GM21717 (cell line): ENCODE data around the gene PLPP7.
"Not testable (repeated sequence)": the region's sequence is repeated elsewhere in the genome, so short reads cannot be mapped to it uniquely, and the experiment has no call there.

Source experiments
- ATAC-seq: cut with Tn5 transposase; IDR thresholded peaks from one replicate; pipeline ENCODE4 v1.9.1; 2021; ENCODE audit warnings: mild to moderate bottlenecking, moderate library complexity; ENCODE audit not compliant: unreplicated experiment

PLPP7 gene

DNA sequence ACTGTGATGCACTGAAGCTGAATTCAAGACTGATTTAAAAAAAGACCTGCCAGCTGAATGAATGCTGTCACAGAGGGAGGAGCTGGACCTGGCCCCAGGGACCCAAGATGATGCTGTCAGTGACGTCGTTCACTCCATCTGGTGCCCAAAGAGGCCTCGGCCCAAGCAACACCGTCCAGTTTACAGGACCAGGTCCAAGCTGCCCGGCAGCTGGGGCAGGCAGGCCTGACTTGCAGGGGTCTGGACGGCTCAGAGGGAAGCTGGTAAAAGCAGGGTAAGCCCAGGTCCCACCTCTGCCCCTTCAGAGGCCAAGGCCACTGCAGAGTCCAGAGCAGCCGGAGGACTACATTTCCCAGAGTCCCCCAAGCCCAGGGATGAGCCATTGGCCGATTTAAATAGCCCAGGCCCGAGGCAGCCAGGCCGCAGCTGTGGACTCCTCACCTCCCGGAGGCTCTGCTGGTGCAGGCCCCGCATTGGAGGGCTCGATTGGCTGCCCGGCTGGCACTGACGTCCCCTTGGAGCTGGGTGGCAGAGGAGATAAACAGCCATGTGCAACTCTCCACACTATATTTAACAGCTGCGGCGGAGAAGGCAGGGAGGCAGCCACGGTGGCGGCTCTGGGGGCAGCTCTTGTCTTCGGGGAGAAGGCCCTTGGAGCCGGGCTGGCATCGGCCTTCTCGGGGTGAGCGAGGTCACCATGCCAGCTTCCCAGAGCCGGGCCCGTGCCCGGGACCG, at the start of gene PLPP7:
TSS of gene PLPP7 (plus strand) at position 423 of the 735 bp plus-strand sequence. CDS start at position 698, 275 bp downstream.
- no peak for ATAC-seq

DNA sequence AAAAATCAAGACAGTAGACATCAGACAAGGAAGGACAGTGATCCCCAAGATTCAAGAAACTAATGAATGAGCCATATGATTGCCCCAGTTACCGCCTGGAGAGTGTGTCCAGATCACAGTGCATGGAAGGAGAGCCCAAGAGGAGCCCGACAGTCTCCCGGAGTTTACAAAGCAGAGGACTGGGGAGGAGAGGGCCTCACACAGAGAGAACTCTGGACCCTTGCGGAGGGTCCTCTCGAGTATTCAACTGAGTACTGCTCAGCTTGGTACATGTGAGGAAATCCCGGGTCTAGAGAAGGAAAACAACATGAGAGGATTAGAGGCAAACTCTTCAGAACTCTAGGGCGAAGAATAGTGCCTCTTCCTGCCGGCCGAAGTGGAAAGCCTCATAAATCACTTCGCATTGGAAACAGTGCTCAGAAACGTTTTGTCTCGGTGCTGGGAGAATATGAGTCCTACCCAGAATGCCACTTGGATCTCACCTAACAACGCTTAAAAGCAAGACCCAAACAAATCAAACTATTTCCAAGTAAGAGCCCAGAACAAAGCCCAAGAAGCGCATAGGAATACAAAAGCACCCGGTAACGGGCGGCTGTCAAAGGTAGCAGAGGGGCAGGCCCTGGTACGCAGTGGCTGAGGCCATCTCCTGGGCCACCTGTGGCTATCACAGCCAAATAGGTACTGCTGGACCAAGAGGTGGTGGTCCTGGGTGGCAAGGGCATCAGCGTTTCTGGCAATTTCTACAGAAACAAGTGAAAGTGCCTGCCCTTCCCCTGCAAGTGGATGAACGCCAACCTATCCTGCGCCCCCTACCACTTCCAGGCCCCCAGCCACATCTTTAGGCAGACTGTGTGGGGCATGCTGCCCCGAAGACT, 49.2 kb upstream of the PLPP7 start:
- ATAC-seq: no peak

DNA sequence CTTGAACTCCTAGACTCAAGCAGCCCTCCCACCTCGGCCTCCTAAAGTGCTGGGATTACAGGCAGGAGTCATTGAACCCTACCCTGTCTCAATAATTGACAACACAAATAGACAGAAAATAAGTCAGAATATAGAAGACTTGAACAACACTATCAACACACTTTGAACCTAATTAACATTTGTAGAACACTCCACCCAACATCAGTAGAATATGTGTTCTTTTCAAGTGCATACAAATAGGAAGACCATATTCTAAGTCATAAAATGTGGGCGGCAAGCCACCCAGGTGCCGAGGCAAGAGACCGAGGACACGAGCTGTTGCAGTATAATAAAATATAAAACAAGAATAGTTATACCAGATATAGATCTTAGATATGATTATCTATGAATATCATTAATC, 45.2 kb upstream of the PLPP7 start:
- ATAC-seq: not testable (repeated sequence)

DNA sequence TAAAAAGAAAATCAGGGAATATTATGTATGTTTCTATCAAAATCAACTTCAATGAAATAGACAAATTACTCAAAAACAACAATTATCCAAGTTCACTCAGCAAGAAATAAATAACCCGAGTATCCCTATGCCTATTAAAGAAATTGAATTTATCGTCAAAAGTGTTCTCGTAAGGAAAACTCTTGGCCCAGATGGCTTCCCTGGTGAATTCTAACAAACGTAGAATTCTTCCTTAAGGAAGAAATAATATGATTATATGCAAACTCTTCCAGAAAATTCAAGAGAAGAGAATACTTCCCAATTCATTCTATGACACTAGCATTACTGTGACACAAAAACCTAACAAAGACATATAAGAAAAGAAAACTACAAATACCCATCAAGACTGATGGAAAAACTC, 42.9 kb upstream of the PLPP7 start:
- no peak for ATAC-seq

DNA sequence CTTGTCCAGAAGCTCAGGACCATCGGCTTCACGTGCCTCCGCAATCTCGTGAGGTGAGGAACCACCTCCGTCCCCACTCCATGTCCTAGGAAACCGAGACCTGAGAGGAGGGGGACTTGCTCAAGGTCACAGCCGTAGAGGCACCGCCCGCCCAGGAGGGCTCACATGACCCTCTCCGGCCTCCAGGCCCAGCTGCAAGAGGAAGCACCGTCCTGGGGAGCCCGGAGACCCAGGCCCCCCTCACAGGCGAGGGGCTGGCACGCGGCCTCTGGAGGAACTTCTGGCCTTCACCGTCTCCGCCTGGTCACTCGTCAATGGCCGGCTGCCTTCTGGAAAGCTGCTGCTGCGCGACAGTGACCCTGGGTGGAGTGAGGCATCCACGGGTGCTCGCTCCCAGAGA, 37.4 kb upstream of the PLPP7 start:
- ATAC-seq: no peak

DNA sequence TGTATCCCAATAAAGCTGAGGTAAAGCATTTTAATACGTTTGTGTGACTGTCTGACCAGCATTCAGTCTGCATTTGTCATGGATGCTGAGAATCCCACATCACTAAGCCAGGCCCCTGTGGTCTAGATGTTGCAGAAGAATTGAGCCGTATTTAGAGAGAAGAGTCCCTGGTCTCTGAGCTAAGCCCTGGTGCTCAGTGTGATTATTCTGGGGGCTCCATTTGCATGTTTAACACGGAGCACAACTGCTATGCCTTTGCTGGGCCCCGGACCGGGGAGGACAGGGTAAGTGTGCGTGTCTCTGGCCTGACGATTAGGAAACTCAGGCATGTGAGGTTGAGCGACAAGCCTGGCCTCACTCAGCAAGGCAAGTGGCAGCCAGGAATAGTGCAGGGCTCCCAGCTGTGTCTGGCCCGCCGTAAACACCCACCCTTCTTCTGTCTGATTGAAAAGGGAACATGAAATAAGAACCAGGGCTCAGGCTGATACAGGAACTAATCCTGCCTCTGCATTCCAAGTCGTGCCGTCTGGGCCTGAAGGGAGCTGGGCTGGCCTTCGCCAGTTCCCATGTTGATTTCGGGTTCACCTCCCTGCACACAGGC, 35.5 kb upstream of the PLPP7 start:
- no peak for ATAC-seq

DNA sequence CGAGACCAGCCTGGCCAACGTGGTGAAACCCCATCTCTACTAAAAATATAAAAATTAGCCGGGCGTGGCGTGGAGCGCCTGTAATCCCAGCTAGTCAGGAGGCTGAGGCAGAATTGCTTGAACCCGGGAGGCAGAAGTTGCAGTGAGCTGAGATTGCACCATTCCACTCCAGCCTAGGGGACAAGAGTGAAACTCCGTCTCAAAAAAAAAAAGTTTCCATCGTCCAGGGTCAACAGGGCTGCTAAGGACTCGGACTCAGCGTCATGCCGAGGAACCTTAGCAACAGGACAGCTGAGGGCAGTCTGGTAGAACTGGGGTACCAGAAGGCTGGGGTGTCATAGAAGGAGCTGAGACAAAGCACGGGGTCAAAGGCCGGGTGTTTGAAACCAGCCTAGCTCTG, 34.9 kb upstream of the PLPP7 start:
- ATAC-seq: no peak

DNA sequence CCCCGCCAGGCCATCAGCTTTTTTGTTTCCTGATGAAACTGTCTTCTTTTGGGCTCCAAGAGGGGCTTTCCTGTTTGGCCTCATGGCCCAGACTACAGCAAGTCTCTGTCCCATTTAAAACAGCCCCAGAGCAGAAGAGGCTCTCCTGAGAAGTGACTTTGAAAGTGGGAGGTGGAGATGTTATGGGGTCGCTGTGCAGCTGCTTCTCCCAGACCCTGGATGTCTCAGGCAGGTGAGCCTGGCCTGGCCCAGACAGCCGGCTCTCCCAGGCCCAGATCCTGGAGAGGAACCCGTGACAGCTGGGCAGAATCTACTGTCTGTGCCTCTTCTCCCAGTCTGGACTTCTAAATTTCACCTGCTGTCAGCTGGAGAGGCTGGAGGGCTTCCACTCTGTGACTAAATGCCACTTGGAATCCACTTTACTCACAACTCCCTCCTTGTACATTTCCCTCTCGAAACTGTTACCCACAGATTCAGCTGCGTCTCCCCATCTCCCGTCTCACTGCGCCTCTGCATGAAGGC, 33.8 kb upstream of the PLPP7 start:
- no peak for ATAC-seq

DNA sequence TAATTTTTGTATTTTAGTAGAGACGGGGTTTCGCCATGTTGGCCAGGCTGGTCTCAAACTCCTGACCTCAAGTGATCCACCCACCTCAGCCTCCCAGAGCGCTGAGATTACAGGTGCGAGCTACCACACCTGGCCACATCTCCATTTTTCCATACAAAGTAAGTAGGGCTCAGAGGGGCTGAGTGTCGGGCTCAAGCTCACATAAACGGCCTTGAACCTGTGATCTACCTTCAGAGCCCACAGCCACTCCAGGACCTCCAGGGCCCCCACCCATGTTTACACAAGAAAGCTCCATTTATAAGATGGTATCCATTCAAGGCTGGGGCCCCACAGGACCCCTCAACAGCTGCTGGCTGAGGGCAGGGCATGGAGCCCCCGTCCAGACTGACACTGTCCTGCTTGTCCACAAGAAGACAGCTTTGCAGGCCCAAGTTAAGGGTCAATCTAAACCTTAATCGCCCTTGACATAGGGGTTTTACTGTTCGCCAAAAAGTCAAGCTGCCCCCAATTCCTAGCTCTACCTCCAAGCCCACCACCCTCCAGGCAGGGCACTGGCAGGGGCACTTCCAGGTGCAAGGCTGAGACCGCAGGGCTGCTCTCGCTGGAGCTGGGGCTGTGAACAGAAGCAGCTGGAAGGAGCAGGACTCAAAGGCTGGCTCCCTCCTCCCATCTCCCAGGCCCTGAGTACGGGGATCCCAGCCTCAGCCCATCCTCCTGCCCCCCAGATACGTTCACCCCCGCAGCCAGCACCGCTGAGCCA, 32.1 kb upstream of the PLPP7 start:
- no peak for ATAC-seq

DNA sequence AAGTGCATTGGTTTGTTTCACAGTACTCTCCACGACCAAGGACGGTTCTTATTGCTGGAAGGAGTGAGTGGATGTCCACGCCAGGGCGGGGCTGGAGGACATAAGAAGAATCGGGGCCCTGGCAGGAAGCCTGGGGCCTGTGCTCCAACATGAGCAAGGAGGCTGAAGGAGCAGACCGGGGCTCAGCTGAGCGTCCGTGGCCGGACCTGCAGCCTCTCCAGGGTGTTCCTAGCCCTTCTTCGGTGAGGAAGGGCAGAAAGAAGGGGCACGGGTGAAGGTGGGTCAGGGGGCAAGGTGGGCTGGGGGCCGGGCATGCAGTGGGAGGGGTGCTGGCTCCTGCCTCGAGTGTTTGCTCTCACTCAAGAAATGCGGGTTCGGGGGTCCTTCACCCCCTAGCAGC, 31.3 kb upstream of the PLPP7 start:
- ATAC-seq: no peak

DNA sequence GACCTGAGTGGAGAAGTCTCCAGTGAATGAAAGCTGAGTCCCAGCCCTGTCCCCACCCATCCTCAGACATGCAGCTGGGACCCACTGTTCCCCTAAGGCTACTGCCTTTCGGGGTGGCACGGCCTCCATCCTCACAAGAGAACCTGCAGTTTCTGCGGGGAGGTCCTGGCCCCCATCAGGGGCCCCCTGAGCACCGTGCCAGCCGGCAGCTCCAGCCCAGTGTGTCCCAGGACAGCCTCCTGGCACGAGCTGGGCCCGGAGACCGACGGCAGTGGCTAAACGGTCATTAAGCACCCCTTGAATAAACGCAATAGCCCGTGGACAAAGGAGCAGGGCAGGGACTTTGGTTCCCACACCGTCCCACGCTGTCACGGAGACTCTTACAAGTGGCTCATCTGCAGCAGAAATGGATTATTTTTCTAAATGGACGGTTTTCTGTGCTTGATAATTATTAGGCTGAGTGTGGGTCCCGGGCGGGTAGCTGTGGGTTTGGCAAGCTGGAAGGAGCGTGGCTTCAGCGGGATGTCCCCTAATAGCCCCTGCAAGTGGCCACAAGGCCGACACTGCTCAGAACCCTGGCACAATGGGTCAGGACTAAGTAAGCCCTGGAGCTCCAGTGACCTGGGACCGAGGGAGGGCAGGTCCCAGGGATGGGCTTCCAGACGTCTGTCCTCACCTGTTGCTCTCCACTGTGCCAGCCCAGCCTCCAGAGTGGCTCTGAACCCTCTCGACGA, 30.7 kb upstream of the PLPP7 start:
- no peak for ATAC-seq

DNA sequence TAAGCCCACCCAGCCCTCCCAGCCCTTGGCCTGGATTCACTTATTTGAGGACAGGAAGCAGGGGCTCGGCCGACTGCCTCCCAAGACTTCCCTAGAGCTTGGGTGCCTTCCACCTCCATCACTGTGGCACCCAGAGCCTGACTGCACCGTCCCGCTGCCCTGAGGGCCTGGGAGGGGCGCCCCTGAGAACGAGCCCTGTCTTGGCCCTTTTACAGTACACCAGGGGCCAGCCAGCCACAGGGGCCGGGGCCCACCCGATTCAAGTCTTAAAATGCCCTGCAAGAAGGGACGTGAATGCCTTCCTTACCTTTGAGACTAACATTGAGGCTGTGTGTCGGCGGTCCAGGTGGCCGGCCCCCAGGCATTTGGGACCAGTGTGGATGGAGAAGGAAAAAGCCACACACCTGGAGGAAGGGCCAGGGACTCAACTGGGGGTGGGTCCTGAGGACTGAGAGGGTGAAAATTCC, 30.1 kb upstream of the PLPP7 start:
- ATAC-seq: no peak

DNA sequence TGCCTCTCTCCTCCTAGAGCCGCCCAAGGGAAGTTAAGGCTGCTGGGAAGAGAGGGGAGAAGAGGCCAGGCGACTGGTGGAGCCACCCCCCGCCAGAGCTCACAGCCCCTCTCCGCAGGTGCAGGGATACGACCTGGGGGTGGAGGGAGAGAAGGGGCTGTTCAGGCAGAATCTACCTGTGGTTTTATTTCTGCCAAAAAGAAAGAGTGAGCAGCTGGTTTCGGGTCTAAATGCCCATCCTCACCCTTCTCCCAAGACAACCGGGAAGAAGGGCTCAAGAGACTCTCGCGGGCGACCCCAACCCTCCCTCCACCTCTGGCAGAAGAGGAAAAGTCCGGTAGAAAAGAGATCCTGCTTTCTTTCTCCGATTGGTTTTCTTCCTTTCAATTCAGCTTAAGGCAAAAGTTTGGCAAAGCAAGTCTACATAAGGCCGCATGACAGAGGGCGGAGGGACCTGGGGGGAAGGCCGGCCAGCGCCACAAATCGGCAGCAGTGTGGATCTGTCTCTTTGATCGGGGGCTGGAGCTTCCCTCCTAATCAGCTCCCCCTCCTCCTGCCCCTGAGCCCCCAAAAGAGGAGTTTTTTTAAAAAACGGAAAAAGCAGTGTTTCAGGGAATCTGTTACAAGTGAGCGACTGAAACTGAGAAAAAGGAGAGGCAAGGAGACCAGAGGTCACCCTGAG, 29.5 kb upstream of the PLPP7 start:
- no peak for ATAC-seq

DNA sequence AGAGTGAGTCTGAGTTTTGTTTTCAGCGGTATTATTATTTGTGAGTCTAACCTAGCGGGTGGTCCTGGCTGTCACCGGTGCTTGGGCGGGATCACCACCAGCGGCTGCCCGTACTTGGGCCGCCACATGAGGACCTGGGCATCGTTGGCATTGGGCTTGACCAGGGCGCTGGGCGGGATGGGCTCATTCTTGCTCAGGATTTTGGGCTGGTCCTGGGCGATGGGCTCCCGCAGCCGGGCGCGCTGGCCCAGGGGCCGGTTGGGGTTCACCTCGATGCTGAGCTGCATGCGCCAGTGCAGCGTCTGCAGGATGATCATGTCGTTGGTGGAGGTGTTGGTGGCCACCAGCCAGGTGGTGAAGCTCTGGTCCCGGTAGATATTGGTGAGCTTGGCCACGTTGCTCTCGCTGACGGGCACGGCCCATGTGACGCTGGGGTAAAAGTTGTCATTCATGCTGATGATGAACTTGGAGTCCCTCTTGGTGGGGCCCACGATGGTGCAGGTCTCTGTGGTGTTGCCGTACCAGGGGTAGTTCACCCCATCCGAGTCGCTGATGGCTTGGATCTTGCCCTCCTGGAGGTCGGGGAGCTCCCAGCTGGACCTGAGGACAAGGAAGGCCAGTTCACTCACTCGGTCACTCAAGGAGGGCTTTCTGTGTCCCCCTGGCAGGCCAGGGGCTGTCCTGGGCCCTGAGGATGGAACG, 28.6 kb upstream of the PLPP7 start:
- ATAC-seq: no peak

DNA sequence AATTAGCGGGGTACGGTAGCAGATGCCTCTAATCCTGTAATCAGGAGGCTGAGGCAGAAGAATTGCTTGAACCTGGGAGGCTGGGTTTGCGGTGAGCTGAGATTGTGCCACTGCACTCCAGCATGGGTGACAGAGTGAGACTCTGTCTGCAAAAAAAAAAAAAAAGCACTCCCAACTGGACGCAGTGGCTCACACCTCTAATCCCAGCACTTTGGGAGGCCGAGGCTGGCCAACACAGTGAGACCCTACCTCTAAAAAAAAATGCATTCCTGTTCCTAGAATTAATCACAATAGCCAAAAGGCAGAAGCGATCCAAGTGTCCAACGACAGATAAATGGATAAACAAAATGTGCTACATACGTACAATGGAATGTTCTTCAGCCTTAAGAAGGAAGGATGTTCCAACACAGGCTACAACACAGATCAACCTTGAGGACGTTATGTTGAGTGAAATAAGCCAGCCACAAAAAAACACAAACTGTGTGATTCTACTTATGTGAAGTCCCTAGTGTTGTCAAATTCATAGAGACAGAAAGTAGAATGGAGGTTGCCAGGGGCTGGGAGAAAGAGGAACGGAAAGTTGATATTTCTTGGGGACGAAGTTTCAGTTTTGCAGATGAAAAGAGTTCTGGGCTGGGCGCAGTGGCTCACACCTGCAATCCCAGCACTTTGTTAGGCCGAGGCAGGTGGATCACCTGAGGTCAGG, 27.0 kb upstream of the PLPP7 start:
- ATAC-seq: no peak

DNA sequence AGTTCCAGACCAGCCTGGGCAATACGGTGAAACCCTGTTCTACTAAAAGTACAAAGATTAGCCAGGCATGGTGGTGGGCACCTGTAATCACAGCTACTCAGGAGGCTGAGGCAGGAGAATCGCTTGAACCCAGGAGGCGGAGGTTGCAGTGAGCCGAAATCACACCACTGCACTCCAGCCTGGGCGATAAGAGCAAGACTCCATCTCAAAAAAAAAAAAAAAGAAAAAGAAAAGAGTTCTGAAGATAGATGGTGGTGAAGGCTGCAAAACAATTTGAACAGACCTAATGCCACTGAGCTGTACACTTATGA, 26.5 kb upstream of the PLPP7 start:
- not testable (repeated sequence) for ATAC-seq

DNA sequence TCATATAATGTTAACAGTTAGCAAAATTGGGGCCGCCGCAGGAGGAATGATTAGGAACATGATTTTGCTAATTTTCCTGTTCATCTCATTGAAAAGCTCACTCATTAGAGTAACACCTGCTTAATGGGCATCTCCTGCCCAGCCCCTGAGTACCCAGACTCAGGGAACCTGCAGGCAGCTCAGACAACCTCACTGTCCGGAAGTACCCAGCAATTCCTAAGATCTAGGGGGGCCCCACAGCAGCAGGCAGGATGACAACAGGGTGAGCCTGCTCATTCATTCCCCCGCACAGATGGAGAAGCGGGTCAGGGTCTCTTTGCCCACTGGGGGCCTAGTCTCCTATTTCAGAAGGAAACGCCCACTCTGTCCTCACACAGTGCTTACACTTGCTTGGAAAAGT, 25.8 kb upstream of the PLPP7 start:
- ATAC-seq: no peak

DNA sequence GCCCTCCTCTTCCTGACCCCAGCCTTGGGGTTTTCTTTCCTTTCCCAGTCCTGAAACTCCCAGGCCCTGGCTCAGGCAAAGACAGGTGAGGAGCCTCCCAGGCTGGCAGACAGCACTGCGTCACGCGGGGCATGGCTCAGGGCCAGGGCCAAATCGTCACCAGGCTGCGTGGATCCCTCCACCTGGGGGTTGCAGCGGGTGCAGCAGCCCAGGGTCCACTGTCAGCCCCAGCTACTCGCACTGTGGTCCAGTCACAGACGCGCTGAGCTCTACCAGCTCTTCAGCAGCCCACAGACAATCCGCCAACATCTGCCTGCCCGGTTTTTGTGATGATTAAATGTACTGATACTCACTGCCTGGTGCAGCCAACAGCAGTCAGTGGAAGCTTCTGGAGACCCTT, 25.3 kb upstream of the PLPP7 start:
- no peak for ATAC-seq
